Activated naive CD8-positive, alpha-beta T cell treated with anti-CD3 and anti-CD28 coated beads for 36 hours (primary cell): ENCODE measurements around the gene SPCS3. TPM values are rescaled to one million over a fixed set of nuclear protein-coding genes. Genes with fewer than 3 reads are reported as not detected.
"Not testable (repeated sequence)": the region's sequence is repeated elsewhere in the genome, so short reads cannot be mapped to it uniquely, and the experiment has no call there.

Experiments
- DNase-seq: peaks from one replicate; pipeline ENCODE4 v3.0.0; 2021
- H3K27ac Mint-ChIP-seq: one replicate; pipeline ENCODE4 v1.8.0; 2022; ENCODE audit warnings: mild to moderate bottlenecking, moderate library complexity, mixed read lengths
- H3K27me3 Mint-ChIP-seq: one replicate; pipeline ENCODE4 v1.8.0; 2022; ENCODE audit warnings: mild to moderate bottlenecking, mixed read lengths
- H3K36me3 Mint-ChIP-seq: one replicate; pipeline ENCODE4 v1.8.0; 2021; ENCODE audit warnings: mild to moderate bottlenecking, mixed read lengths
- H3K4me1 Mint-ChIP-seq: one replicate; pipeline ENCODE4 v1.8.0; 2021; ENCODE audit warnings: mixed read lengths
- H3K4me3 Mint-ChIP-seq: one replicate; pipeline ENCODE4 v1.8.0; 2022; ENCODE audit warnings: mild to moderate bottlenecking, moderate library complexity, mixed read lengths
- H3K9me3 Mint-ChIP-seq: one replicate; pipeline ENCODE4 v1.8.0; 2022; ENCODE audit warnings: mixed read lengths
- total RNA-seq, 2 experiments: library from RNA; stranded (reverse); gene quantifications; one replicate each; pipeline ENCODE4 v1.2.3, GENCODE V29; 2021

SPCS3 gene
- total RNA-seq, 2 experiments from 2014 or later: 165 to 166 TPM

DNA sequence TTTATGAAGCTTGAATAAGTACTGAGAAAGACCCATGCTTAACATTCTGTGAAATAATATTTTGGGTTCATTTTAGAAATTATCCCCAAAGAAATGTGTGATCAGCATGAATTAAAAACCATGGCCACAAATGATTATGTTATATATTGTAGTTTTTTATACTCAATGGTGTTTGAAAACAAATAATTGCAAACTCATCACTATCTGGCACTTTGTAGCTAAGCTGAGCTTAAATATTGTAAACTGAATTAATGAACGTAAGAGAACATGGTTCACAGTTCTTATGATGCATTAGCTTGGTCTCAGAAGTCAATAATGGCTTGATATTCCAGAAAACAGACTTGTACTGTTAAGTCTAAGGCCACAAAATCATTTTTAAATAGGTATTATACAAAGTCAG is 26.1 kb upstream of the SPCS3 start:
- Mint-ChIP-seq H3K27me3 (peaks cover 3% of the 10 kb centered on the region), H3K27ac (no peak overlapping the region), H3K4me1 (no peaks in the 10 kb centered on the region), H3K36me3 (no peaks in the 10 kb centered on the region), H3K9me3 (no peaks in the 10 kb centered on the region), H3K4me3 (no peak overlapping the region)
- no peak for DNase-seq

DNA sequence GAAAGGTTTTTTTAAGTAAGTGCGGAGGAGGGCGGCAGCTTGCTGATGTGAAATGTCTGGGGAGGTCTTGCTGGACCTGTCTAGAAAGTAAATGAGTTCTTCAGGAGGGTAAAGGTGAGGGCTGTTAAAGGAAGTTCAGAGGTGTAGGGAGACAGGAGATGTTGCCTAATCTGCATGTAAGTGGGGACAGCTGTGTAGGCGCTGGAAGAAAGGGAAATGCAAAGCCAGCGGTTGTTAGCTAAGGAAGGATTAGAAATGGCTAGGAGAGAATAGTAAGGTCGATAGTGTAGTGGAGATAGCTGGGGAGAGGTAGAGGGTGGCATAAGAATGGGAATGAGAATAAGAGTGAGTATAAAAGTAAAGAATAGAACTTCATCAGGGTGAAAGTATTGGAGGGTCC is 23.9 kb upstream of the SPCS3 start:
- H3K4me1 Mint-ChIP-seq, H3K27ac Mint-ChIP-seq, H3K36me3 Mint-ChIP-seq, DNase-seq, H3K9me3 Mint-ChIP-seq, H3K27me3 Mint-ChIP-seq, H3K4me3 Mint-ChIP-seq: not testable (repeated sequence)

GRCh38 chr4:176298664-176299063 is 21.1 kb upstream of the SPCS3 start:
- H3K27me3 Mint-ChIP-seq: peaks cover 7% of the 10 kb centered on the region
- H3K9me3 Mint-ChIP-seq: no peaks in the 10 kb centered on the region
- DNase-seq: no peak
- no peak overlapping the region for H3K4me3 Mint-ChIP-seq
- no peaks in the 10 kb centered on the region for H3K4me1 Mint-ChIP-seq
- H3K27ac Mint-ChIP-seq: no peak overlapping the region
- H3K36me3 Mint-ChIP-seq: no peaks in the 10 kb centered on the region

DNA sequence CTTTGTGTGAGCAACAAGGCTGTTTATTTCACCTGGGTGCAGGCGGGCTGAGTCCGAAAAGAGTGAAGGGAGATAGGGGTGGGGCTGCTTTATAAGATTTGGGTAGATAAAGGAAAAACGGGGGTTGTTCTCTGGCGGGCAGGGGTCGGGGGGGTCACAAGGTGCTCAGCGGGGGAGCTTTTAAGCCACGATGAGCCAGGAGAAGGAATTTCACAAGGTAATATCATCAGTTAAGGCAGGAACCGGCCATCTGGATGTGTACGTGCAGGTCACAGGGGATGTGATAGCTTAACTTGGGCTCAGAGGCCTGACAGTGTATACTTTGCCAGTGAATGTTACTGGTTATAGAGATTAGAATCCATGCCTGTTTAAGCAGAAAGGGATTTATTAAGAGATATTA is 19.7 kb upstream of the SPCS3 start:
- Mint-ChIP-seq H3K4me1 (no peaks in the 10 kb centered on the region), H3K9me3 (no peaks in the 10 kb centered on the region), H3K27ac (no peak overlapping the region), H3K27me3 (peaks cover 18% of the 10 kb centered on the region), H3K36me3 (no peaks in the 10 kb centered on the region), H3K4me3 (no peak overlapping the region)
- DNase-seq: no peak

DNA sequence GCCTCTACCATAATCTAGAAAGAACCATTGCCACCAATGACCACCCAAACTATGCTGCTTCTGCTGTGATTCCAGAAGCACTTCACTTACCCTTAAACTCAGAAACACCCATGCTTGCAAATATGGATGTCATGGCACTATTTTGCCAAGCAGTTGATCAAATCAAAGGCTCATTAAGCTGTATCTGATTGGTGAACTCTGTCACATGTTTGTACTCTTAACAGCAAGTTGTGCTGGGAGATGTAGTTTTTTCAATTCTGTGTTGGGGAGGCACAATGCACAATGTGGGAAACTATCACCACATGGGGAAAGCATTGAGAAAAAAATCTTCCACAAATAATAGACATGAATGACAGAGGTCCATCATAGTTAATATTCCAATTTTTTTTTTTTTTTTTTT is 19.2 kb upstream of the SPCS3 start:
- no peak for DNase-seq
- Mint-ChIP-seq H3K36me3 (no peaks in the 10 kb centered on the region), H3K27me3 (peaks cover 22% of the 10 kb centered on the region), H3K4me3 (no peak overlapping the region), H3K4me1 (no peaks in the 10 kb centered on the region), H3K9me3 (no peaks in the 10 kb centered on the region), H3K27ac (no peak overlapping the region)

DNA sequence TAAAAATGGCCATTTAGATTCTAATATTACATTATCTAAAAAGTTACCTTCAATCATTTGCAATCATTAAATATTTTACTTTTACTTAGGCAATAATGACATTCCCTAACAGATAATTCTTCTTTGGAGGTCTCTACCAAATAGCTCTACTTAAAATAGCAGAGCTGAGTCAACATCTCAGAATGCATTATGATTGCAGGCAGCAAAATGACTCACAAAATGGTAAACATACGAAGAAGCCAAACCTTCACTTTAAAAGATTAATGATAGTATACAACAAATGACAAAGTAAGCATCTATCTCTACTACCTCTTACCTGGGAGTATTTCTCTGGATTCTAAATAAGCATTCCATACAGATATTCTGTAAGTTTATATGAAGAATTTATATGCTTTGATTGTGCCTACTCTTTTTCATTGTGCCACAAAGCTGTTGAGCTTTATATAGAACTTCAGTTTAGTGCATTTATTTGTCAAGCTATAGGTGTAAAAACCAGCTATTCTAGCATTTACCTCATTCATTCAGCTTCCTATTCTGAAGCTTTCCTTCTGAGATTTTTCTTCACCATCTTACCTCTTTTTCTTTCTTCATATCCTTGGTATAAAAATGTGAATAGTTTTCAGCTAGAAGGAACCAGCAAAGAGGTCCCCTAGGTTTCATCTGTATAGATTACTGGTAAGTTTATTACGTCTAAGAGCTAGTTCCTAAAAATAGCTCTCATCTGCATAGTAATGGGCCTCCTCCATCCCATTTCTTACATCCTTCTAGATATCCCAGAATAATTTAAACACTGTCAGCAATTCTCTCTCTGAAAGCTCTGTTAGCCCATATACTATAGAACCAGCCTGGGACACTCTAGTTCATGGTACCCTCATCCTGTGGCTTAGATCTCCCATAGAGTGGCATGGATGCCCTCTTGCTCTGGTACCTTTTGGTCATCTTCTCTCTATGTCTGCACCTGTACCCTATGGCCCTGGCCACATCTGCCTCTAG is 17.2 kb upstream of the SPCS3 start:
- H3K36me3 Mint-ChIP-seq: no peaks in the 10 kb centered on the region
- H3K4me3 Mint-ChIP-seq: no peak overlapping the region
- H3K27me3 Mint-ChIP-seq: peaks cover 33% of the 10 kb centered on the region

GRCh38 chr4:176303938-176304337 is 15.8 kb upstream of the SPCS3 start:
- peaks cover 34% of the 10 kb centered on the region for H3K27me3 Mint-ChIP-seq
- H3K36me3 Mint-ChIP-seq: no peaks in the 10 kb centered on the region
- no peak overlapping the region for H3K4me3 Mint-ChIP-seq

More for the DNA sequence above, 17.2 kb upstream of the SPCS3 start:
- no peak for DNase-seq
- H3K27ac Mint-ChIP-seq: no peak overlapping the region
- H3K9me3 Mint-ChIP-seq: no peaks in the 10 kb centered on the region
- no peaks in the 10 kb centered on the region for H3K4me1 Mint-ChIP-seq

GRCh38 chr4:176306837-176307665 is 12.7 kb upstream of the SPCS3 start:
- Mint-ChIP-seq H3K27me3 (peaks cover 34% of the 10 kb centered on the region), H3K36me3 (no peaks in the 10 kb centered on the region), H3K27ac (no peak overlapping the region), H3K9me3 (no peaks in the 10 kb centered on the region), H3K4me3 (no peak overlapping the region), H3K4me1 (no peaks in the 10 kb centered on the region)
- no peak for DNase-seq

More at GRCh38 chr4:176303938-176304337, 15.8 kb upstream of the SPCS3 start:
- Mint-ChIP-seq H3K27ac (no peak overlapping the region), H3K9me3 (no peaks in the 10 kb centered on the region), H3K4me1 (no peaks in the 10 kb centered on the region)
- no peak for DNase-seq

DNA sequence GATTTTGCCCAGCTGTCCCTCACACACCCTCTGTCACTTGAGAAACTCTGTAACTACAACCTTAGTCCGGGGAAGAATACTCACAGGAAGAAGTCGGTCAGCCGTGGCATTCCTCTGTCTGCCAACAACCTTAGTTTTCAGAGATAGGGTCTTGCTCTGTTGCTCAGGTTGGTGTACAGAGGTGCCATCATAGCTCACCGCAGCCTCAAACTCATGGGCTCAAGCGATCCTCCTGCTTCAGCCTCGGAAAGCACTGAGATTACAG is 12.2 kb upstream of the SPCS3 start:
- H3K27ac Mint-ChIP-seq: no peak overlapping the region
- no peak for DNase-seq
- H3K4me3 Mint-ChIP-seq: no peak overlapping the region
- peaks cover 34% of the 10 kb centered on the region for H3K27me3 Mint-ChIP-seq
- no peaks in the 10 kb centered on the region for H3K36me3 Mint-ChIP-seq
- H3K9me3 Mint-ChIP-seq: no peaks in the 10 kb centered on the region
- H3K4me1 Mint-ChIP-seq: no peaks in the 10 kb centered on the region

DNA sequence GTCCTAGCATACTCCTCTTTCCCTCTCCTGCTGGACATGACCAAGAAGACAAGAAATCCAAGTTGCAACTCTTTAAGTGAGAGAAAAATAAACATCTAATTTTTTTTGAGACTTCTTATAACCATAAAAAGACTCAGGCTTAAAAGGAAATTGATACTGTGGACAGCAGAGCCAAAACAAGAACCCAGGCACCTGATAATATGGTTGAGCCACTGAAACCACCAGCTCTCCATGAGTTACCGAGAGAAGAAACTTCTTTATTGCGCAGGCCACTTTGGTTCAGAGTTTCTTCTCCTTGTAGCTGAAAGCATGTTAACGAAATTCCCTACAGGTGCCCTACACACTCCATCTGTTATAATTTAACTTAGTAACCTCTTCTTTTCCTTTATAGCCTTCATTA is 11.3 kb upstream of the SPCS3 start:
- DNase-seq: no peak
- Mint-ChIP-seq H3K9me3 (no peaks in the 10 kb centered on the region), H3K36me3 (no peaks in the 10 kb centered on the region), H3K27ac (no peak overlapping the region), H3K4me1 (no peaks in the 10 kb centered on the region), H3K4me3 (no peak overlapping the region), H3K27me3 (peaks cover 29% of the 10 kb centered on the region)

GRCh38 chr4:176309046-176309445 is 10.7 kb upstream of the SPCS3 start:
- Mint-ChIP-seq H3K9me3 (no peaks in the 10 kb centered on the region), H3K4me3 (no peak overlapping the region), H3K4me1 (no peaks in the 10 kb centered on the region), H3K36me3 (no peaks in the 10 kb centered on the region), H3K27me3 (peaks cover 24% of the 10 kb centered on the region), H3K27ac (no peak overlapping the region)
- DNase-seq: no peak

- H3K4me3 Mint-ChIP-seq: no peak overlapping the region
- no peaks in the 10 kb centered on the region for H3K9me3 Mint-ChIP-seq
- H3K27ac Mint-ChIP-seq: no peak overlapping the region
- H3K27me3 Mint-ChIP-seq: peaks cover 18% of the 10 kb centered on the region
- H3K4me1 Mint-ChIP-seq: no peaks in the 10 kb centered on the region
- no peak for DNase-seq
- H3K36me3 Mint-ChIP-seq: no peaks in the 10 kb centered on the region
Measured at GRCh38 chr4:176309772-176310171, 10.0 kb upstream of the SPCS3 start.

- H3K27me3 Mint-ChIP-seq: no peaks in the 10 kb centered on the region
- no peaks in the 10 kb centered on the region for H3K36me3 Mint-ChIP-seq
- H3K9me3 Mint-ChIP-seq: no peaks in the 10 kb centered on the region
- H3K27ac Mint-ChIP-seq: no peak overlapping the region
- no peak overlapping the region for H3K4me3 Mint-ChIP-seq
- DNase-seq: no peak
- peaks cover 8% of the 10 kb centered on the region for H3K4me1 Mint-ChIP-seq
Measured at GRCh38 chr4:176313596-176314336, 6.0 kb upstream of the SPCS3 start.

DNA sequence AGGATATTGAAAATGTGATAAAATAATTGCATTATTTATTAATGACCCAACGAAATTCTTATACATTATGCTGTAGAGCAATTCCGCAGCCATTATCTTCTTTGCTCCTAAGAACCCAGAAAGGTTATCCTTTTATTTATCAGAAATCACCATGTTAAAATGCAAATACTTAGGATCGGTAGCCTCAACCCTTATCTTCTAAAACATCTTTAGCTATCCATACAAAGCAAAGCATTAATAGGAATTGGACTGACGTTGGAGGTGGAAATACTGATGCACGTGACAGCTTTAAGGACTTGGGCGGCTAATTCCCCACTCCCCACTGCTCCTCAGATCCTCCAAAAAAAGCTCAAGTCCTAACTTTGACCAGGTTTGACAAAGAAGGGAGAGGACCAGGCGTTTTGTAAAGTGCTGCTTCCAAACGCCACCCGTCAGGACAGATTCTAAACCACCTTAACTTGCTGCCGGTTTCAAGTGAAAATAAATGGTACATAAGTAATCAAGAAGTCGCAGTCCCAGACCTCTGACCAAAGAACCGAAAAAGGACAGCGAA is 539 bp upstream of the SPCS3 start:
- Mint-ChIP-seq H3K27me3 (no peaks in the 10 kb centered on the region), H3K9me3 (no peaks in the 10 kb centered on the region), H3K27ac (peak overlapping the region; percentile 92), H3K4me1 (peaks cover 30% of the 10 kb centered on the region), H3K36me3 (peaks cover 23% of the 10 kb centered on the region), H3K4me3 (peak overlapping the region; percentile 87)
- DNase-seq: no peak
